ENCODE measurements around the gene RTN1. TPM values are rescaled to one million over a fixed set of nuclear protein-coding genes. Genes with fewer than 3 reads are reported as not detected.

RTN1 gene
- polyA plus RNA-seq, 1 of the 3 experiments (the other 2 are of a cell fraction): 1.6 TPM

DNA sequence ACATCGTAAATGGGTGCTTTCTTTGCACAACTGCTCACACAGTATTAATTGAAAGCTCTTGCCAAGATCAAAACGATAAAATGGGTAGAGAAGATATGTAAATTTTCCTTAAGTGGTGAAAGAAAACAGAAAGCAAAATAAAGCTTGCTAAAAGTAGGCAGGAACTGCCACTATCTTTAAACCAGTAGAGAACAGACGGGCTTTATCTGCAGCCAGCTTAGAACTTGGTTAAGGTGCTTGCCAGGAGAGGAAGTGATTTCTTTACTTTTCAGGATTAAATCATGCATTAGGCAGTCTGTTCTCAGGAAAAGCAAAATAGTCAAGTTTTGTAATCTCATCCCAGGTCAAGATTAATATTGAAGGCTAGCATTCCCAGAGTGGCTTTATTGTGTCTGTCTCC, 237.1 kb downstream of the RTN1 start:
- no peaks in the 10 kb centered on the region for H3K36me3 ChIP-seq (replicated peaks in 1 of 2; ENCODE audit: control insufficient read depth in 1 of 2, insufficient read depth in 2 of 2, low read length in 1 of 2)
- no peaks in the 10 kb centered on the region for H4K20me1 ChIP-seq (ENCODE audit: insufficient read depth)
- no peaks in the 10 kb centered on the region for H3K9me3 ChIP-seq
- H3K9me2 ChIP-seq: no peaks in the 10 kb centered on the region
- H3K27me3 ChIP-seq (ENCODE audit: insufficient read depth): peaks cover 19% of the 10 kb centered on the region; the same call in 1 of the 2 replicates
- H3K4me3 ChIP-seq (ENCODE audit: low read depth in 2 of 2, low read length in 1 of 2): no peak overlapping the region
- no peak overlapping the region for H2AFZ ChIP-seq (ENCODE audit: low read depth)
- H3K4me2 ChIP-seq: no peak overlapping the region
- ChIA-PET CTCF (interaction anchor here (0.7 to 2.4 kb wide), 16 partner anchors 10 to 289 kb away, joined by 3 to 35 read pairs (median 6); partner anchors contain the start of gene CCDC175), POLR2A (no interaction called here)
- WGBS (ENCODE audit: low lambda C conversion rate): 26% methylated on average over 3 of the region's 3 CpGs
- H3K79me2 ChIP-seq (ENCODE audit: insufficient read depth): no peaks in the 10 kb centered on the region
- no peak for TF ChIP-seq TCF12 (IDR thresholded peaks at IDR 0.05)
- TF ChIP-seq JUND (IDR thresholded peaks at IDR 0.05): no peak
- TF ChIP-seq, protein P1, sequence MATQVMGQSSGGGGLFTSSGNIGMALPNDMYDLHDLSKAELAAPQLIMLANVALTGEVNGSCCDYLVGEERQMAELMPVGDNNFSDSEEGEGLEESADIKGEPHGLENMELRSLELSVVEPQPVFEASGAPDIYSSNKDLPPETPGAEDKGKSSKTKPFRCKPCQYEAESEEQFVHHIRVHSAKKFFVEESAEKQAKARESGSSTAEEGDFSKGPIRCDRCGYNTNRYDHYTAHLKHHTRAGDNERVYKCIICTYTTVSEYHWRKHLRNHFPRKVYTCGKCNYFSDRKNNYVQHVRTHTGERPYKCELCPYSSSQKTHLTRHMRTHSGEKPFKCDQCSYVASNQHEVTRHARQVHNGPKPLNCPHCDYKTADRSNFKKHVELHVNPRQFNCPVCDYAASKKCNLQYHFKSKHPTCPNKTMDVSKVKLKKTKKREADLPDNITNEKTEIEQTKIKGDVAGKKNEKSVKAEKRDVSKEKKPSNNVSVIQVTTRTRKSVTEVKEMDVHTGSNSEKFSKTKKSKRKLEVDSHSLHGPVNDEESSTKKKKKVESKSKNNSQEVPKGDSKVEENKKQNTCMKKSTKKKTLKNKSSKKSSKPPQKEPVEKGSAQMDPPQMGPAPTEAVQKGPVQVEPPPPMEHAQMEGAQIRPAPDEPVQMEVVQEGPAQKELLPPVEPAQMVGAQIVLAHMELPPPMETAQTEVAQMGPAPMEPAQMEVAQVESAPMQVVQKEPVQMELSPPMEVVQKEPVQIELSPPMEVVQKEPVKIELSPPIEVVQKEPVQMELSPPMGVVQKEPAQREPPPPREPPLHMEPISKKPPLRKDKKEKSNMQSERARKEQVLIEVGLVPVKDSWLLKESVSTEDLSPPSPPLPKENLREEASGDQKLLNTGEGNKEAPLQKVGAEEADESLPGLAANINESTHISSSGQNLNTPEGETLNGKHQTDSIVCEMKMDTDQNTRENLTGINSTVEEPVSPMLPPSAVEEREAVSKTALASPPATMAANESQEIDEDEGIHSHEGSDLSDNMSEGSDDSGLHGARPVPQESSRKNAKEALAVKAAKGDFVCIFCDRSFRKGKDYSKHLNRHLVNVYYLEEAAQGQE (IDR thresholded peaks at IDR 0.05; ENCODE audit: low read depth, low read length): no peak
- TF ChIP-seq NFIC (IDR thresholded peaks at IDR 0.05; ENCODE audit: borderline replicate concordance): no peak
- TF ChIP-seq, protein P2, sequence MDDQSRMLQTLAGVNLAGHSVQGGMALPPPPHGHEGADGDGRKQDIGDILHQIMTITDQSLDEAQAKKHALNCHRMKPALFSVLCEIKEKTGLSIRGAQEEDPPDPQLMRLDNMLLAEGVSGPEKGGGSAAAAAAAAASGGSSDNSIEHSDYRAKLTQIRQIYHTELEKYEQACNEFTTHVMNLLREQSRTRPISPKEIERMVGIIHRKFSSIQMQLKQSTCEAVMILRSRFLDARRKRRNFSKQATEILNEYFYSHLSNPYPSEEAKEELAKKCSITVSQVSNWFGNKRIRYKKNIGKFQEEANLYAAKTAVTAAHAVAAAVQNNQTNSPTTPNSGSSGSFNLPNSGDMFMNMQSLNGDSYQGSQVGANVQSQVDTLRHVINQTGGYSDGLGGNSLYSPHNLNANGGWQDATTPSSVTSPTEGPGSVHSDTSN (IDR thresholded peaks at IDR 0.05): no peak
- no peak for TF ChIP-seq MEF2A (IDR thresholded peaks at IDR 0.05; ENCODE audit: borderline replicate concordance, low read depth)
- no peak for TF ChIP-seq NRF1 (IDR thresholded peaks at IDR 0.05; ENCODE audit: low read depth, low read length)
- TF ChIP-seq, protein P3, sequence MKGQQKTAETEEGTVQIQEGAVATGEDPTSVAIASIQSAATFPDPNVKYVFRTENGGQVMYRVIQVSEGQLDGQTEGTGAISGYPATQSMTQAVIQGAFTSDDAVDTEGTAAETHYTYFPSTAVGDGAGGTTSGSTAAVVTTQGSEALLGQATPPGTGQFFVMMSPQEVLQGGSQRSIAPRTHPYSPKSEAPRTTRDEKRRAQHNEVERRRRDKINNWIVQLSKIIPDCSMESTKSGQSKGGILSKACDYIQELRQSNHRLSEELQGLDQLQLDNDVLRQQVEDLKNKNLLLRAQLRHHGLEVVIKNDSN (IDR thresholded peaks at IDR 0.05; ENCODE audit: borderline replicate concordance, low read depth): no peak
- no peak for TF ChIP-seq YY1 (IDR thresholded peaks at IDR 0.05; ENCODE audit: low read depth)
- TF ChIP-seq FOSL2 (IDR thresholded peaks at IDR 0.05; ENCODE audit: borderline replicate concordance, low read depth): no peak
- TF ChIP-seq FOXM1 (IDR thresholded peaks at IDR 0.05; ENCODE audit: low read depth): no peak
- TF ChIP-seq CHD2 (IDR thresholded peaks at IDR 0.05; ENCODE audit: low read length, partially characterized antibody): no peak
- TF ChIP-seq EP300 (IDR thresholded peaks at IDR 0.05; ENCODE audit: borderline replicate concordance in 1 of 2, low read depth in 1 of 2, low read length in 1 of 2): no peak
- TF ChIP-seq, protein P4, sequence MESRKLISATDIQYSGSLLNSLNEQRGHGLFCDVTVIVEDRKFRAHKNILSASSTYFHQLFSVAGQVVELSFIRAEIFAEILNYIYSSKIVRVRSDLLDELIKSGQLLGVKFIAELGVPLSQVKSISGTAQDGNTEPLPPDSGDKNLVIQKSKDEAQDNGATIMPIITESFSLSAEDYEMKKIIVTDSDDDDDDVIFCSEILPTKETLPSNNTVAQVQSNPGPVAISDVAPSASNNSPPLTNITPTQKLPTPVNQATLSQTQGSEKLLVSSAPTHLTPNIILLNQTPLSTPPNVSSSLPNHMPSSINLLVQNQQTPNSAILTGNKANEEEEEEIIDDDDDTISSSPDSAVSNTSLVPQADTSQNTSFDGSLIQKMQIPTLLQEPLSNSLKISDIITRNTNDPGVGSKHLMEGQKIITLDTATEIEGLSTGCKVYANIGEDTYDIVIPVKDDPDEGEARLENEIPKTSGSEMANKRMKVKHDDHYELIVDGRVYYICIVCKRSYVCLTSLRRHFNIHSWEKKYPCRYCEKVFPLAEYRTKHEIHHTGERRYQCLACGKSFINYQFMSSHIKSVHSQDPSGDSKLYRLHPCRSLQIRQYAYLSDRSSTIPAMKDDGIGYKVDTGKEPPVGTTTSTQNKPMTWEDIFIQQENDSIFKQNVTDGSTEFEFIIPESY (IDR thresholded peaks at IDR 0.05; ENCODE audit: borderline replicate concordance, low read depth): no peak
- no peak for TF ChIP-seq RAD21 (IDR thresholded peaks at IDR 0.05; ENCODE audit: low read length)
- TF ChIP-seq, protein P5, sequence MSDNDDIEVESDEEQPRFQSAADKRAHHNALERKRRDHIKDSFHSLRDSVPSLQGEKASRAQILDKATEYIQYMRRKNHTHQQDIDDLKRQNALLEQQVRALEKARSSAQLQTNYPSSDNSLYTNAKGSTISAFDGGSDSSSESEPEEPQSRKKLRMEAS (IDR thresholded peaks at IDR 0.05; ENCODE audit: low read depth): no peak
- no peak for TF ChIP-seq TEAD4 (IDR thresholded peaks at IDR 0.05; ENCODE audit: borderline replicate concordance, insufficient read depth)
- no peak overlapping the region for H3K9ac ChIP-seq
- no peak overlapping the region for H3K27ac ChIP-seq (ENCODE audit: low read depth in 2 of 2, low read length in 1 of 2)
- DNase-seq: no peak
- H3F3A ChIP-seq (replicated peaks; ENCODE audit: insufficient read depth): no peaks in the 10 kb centered on the region
- H3K4me1 ChIP-seq (ENCODE audit: control insufficient read depth in 1 of 2, insufficient read depth in 2 of 2, low read depth in 1 of 2, low read length in 1 of 2): no peaks in the 10 kb centered on the region; a peak in 3 of 4 replicates
